Caco-2 (cell line): ENCODE data around the gene IL32. TPM values are rescaled to one million over a fixed set of nuclear protein-coding genes. Genes with fewer than 3 reads are reported as not detected.

Experiments used
- BruUV-seq: library from RNA; stranded (reverse); fragments of 400-500 nt; replicated peaks from 2 replicates; lab custom pipeline; 2021; lab: Mats Ljungman, UMichigan
- CTCF ChIA-PET: fragments of 300-600 bp; sonication (Branson Sonifier 250); formaldehyde crosslinking; loops from one replicate; lab custom pipeline; 2022; ENCODE audit warnings: antibody characterized with exemption; lab: Charles Lee
- POLR2A ChIA-PET: fragments of 300-600 bp; sonication (Branson Sonifier 250); formaldehyde crosslinking; loops from one replicate; lab custom pipeline; 2022; ENCODE audit warnings: antibody characterized with exemption; lab: Charles Lee
- DNase-seq, 2 experiments: peaks; one replicate each; pipeline versions ENCODE4 v3.0.0 to v3.0.0-alpha.2; 2020 to 2022
- H3K27me3 ChIP-seq: replicated peaks from 2 replicates; pipeline ENCODE4 v1.6.0; 2011; ENCODE audit warnings: low read length; ENCODE audit not compliant: control insufficient read depth, insufficient read depth
- H3K36me3 ChIP-seq: 2 replicates; pipeline ENCODE4 v1.5.1; 2011; ENCODE audit warnings: low read length; ENCODE audit not compliant: control insufficient read depth, insufficient read depth
- H3K4me1 ChIP-seq: fragments of 250-450 bp; sonication (Bioruptor Pico); 2 replicates; pipeline ENCODE4 v1.5.1; 2020; ENCODE audit warnings: mild to moderate bottlenecking
- H3K4me3 ChIP-seq: 2 replicates; pipeline ENCODE4 v1.5.1; 2011; ENCODE audit warnings: low read depth, mild to moderate bottlenecking, control low read depth, low read length
- H3K9me3 ChIP-seq: fragments of 250-450 bp; sonication (Bioruptor Pico); 2 replicates; pipeline ENCODE4 v1.5.1; 2020; ENCODE audit warnings: mild to moderate bottlenecking, moderate library complexity
- H3K27ac Mint-ChIP-seq: one replicate; pipeline ENCODE4 v1.8.0; 2022; ENCODE audit warnings: mixed read lengths; ENCODE audit not compliant: unreplicated experiment
- H3K27me3 Mint-ChIP-seq: one replicate; pipeline ENCODE4 v1.8.0; 2022; ENCODE audit warnings: mixed read lengths; ENCODE audit not compliant: insufficient read depth, unreplicated experiment
- H3K36me3 Mint-ChIP-seq: one replicate; pipeline ENCODE4 v1.8.0; 2022; ENCODE audit warnings: mild to moderate bottlenecking, mixed read lengths; ENCODE audit not compliant: insufficient read depth, unreplicated experiment
- H3K4me1 Mint-ChIP-seq: one replicate; pipeline ENCODE4 v1.8.0; 2022; ENCODE audit warnings: low read depth, mixed read lengths; ENCODE audit not compliant: unreplicated experiment
- H3K4me3 Mint-ChIP-seq: one replicate; pipeline ENCODE4 v1.8.0; 2022; ENCODE audit warnings: mild to moderate bottlenecking, moderate library complexity, mixed read lengths; ENCODE audit not compliant: unreplicated experiment
- H3K9me3 Mint-ChIP-seq: one replicate; pipeline ENCODE4 v1.8.0; 2022; ENCODE audit warnings: mixed read lengths; ENCODE audit not compliant: unreplicated experiment
- CTCF ChIP-seq, 2 experiments: fragments of 200-600 bp in 1 of 2; IDR thresholded peaks; 1 replicate in 1 of 2; 2 replicates in 1 of 2; pipeline versions ENCODE4 v1.5.1 to v1.8.0; 2011 to 2022; ENCODE audit warnings: antibody characterized with exemption in 1 of 2, control low read depth in 1 of 2, inconsistent platforms in 1 of 2, low read depth in 1 of 2, low read length in 1 of 2, mild to moderate bottlenecking in 1 of 2, moderate library complexity in 1 of 2; ENCODE audit not compliant: insufficient read depth in 1 of 2, severe bottlenecking in 1 of 2, unreplicated experiment in 1 of 2
- intact Hi-C: fragments of 100-400 bp; cut with micrococcal nuclease; formaldehyde crosslinking; loops from one replicate; pipeline ENCODE4 v1.10.0; 2022; ENCODE audit not compliant: unreplicated experiment
- total RNA-seq: library from RNA; stranded (reverse); gene quantifications from 2 replicates; pipeline ENCODE4 v1.2.3, GENCODE V29; 2022

IL32 gene
- total RNA-seq, 1 experiment from 2014 or later = 149 TPM

GRCh38 chr16:3022208-3022683 is 43.2 kb upstream of the IL32 start:
- H3K4me3 ChIP-seq = peak overlapping the region; percentile 69
- H3K27me3 Mint-ChIP-seq = no peaks in the 10 kb centered on the region
- TF ChIP-seq CTCF (IDR thresholded peaks at IDR 0.05; ENCODE audit: insufficient read depth in 1 of 2, low read depth in 1 of 2, low read length in 1 of 2, severe bottlenecking in 1 of 2, unreplicated experiment in 1 of 2) = no peak
- no peaks in the 10 kb centered on the region for H3K9me3 ChIP-seq
- no peaks in the 10 kb centered on the region for H3K9me3 Mint-ChIP-seq
- H3K27ac Mint-ChIP-seq = peak overlapping the region; percentile 89
- DNase-seq = peak; percentile 88 to 90
- H3K27me3 ChIP-seq = no peaks in the 10 kb centered on the region
- BruUV-seq = no TSS peak
- intact Hi-C loops = no loop called here
- peaks cover 6% of the 10 kb centered on the region for H3K36me3 ChIP-seq
- ChIA-PET CTCF (interaction anchor here (0.6 to 6.9 kb wide), 4 partner anchors 9 to 21 kb away, joined by 3 to 113 read pairs (median 19); no protein-coding TSS in a partner anchor), POLR2A (interaction anchor here (0.6 to 5.8 kb wide), 4 partner anchors 17 to 154 kb away, joined by 4 to 83 read pairs (median 8); no protein-coding TSS in a partner anchor)
- H3K36me3 Mint-ChIP-seq = peaks cover 73% of the 10 kb centered on the region
- peak overlapping the region; percentile 72 for H3K4me3 Mint-ChIP-seq
- H3K4me1 Mint-ChIP-seq = peaks cover 21% of the 10 kb centered on the region
- H3K4me1 ChIP-seq = peaks cover 33% of the 10 kb centered on the region

GRCh38 chr16:3022684-3023414 is 42.6 kb upstream of the IL32 start:
- peak overlapping the region; percentile 89 for H3K27ac Mint-ChIP-seq
- Histone ChIP-seq H3K36me3 (peaks cover 6% of the 10 kb centered on the region), H3K9me3 (no peaks in the 10 kb centered on the region), H3K27me3 (no peaks in the 10 kb centered on the region), H3K4me1 (peaks cover 29% of the 10 kb centered on the region), H3K4me3 (peak overlapping the region; percentile 69)
- intact Hi-C loops = no loop called here
- CTCF ChIA-PET = interaction anchor here (0.6 to 6.9 kb wide), 5 partner anchors 8 to 53 kb away, joined by 3 to 113 read pairs (median 5); no protein-coding TSS in a partner anchor
- peaks cover 76% of the 10 kb centered on the region for H3K36me3 Mint-ChIP-seq
- peak overlapping the region; percentile 72 for H3K4me3 Mint-ChIP-seq
- no peaks in the 10 kb centered on the region for H3K27me3 Mint-ChIP-seq
- no peak for TF ChIP-seq CTCF (IDR thresholded peaks at IDR 0.05; ENCODE audit: insufficient read depth in 1 of 2, low read depth in 1 of 2, low read length in 1 of 2, severe bottlenecking in 1 of 2, unreplicated experiment in 1 of 2)
- no TSS peak for BruUV-seq
- DNase-seq = no peak
- POLR2A ChIA-PET = interaction anchor here (0.6 to 5.8 kb wide), 7 partner anchors 13 to 155 kb away, joined by 3 to 83 read pairs (median 6); no protein-coding TSS in a partner anchor
- H3K9me3 Mint-ChIP-seq = no peaks in the 10 kb centered on the region
- peaks cover 24% of the 10 kb centered on the region for H3K4me1 Mint-ChIP-seq

- intact Hi-C loops = no loop called here
Measured at GRCh38 chr16:3023415-3023668, 42.1 kb upstream of the IL32 start.

More at GRCh38 chr16:3023415-3023668, 42.1 kb upstream of the IL32 start:
- Histone ChIP-seq H3K36me3 (peaks cover 6% of the 10 kb centered on the region), H3K4me1 (peaks cover 26% of the 10 kb centered on the region), H3K27me3 (no peaks in the 10 kb centered on the region), H3K9me3 (no peaks in the 10 kb centered on the region), H3K4me3 (peak overlapping the region; percentile 69)
- Mint-ChIP-seq H3K36me3 (peaks cover 81% of the 10 kb centered on the region), H3K9me3 (no peaks in the 10 kb centered on the region), H3K4me3 (peak overlapping the region; percentile 72), H3K27me3 (no peaks in the 10 kb centered on the region), H3K4me1 (peaks cover 24% of the 10 kb centered on the region), H3K27ac (peak overlapping the region; percentile 89)
- peak in 1 of 2 experiments; percentile 62 for DNase-seq
- CTCF ChIA-PET = interaction anchor here (1.1 to 6.9 kb wide), 3 partner anchors 8 to 54 kb away, joined by 3 to 113 read pairs (median 33); no protein-coding TSS in a partner anchor
- POLR2A ChIA-PET = interaction anchor here (0.6 to 5.8 kb wide), 4 partner anchors 13 to 135 kb away, joined by 3 to 83 read pairs (median 8); no protein-coding TSS in a partner anchor
- no TSS peak for BruUV-seq
- no peak for TF ChIP-seq CTCF (IDR thresholded peaks at IDR 0.05; ENCODE audit: insufficient read depth in 1 of 2, low read depth in 1 of 2, low read length in 1 of 2, severe bottlenecking in 1 of 2, unreplicated experiment in 1 of 2)
